HG03565 (cell line): Measurements from ENCODE around the gene CD7.

Source experiments
- ATAC-seq: cut with Tn5 transposase; IDR thresholded peaks from one replicate; pipeline ENCODE4 v1.9.1; 2021; ENCODE audit warnings: mild to moderate bottlenecking, moderate library complexity; ENCODE audit not compliant: unreplicated experiment

Gene CD7

GRCh38 chr17:82329683-82330321 is 12.4 kb upstream of the CD7 start:
- ATAC-seq: no peak

- ATAC-seq: no peak
Observed at GRCh38 chr17:82328994-82329507, 11.6 kb upstream of the CD7 start.

GRCh38 chr17:82328141-82328993 is 11.0 kb upstream of the CD7 start:
- ATAC-seq: no peak

GRCh38 chr17:82327757-82328140 is 10.3 kb upstream of the CD7 start:
- no peak for ATAC-seq

GRCh38 chr17:82327289-82327688 is 9.9 kb upstream of the CD7 start:
- ATAC-seq: no peak

- ATAC-seq: no peak
Observed at GRCh38 chr17:82325286-82326180, 8.1 kb upstream of the CD7 start.

GRCh38 chr17:82324566-82325285 is 7.3 kb upstream of the CD7 start:
- ATAC-seq: no peak

GRCh38 chr17:82323514-82324234 is 6.3 kb upstream of the CD7 start:
- no peak for ATAC-seq

GRCh38 chr17:82322526-82323453 is 5.4 kb upstream of the CD7 start:
- ATAC-seq: no peak

- no peak for ATAC-seq
Observed at GRCh38 chr17:82321947-82322466, 4.6 kb upstream of the CD7 start.

GRCh38 chr17:82320956-82321927 is 3.8 kb upstream of the CD7 start:
- no peak for ATAC-seq

GRCh38 chr17:82320140-82320840 is 2.9 kb upstream of the CD7 start:
- ATAC-seq: no peak

- no peak for ATAC-seq
Observed at GRCh38 chr17:82319619-82320062, 2.2 kb upstream of the CD7 start.

- no peak for ATAC-seq
Observed at GRCh38 chr17:82318772-82319606, 1.6 kb upstream of the CD7 start.

GRCh38 chr17:82318169-82318498 is 726 bp upstream of the CD7 start:
- no peak for ATAC-seq
